ENCODE measurements around the gene CTNNB1. TPM values are rescaled to one million over a fixed set of nuclear protein-coding genes. Genes with fewer than 3 reads are reported as not detected.

Gene CTNNB1
- total and polyA plus RNA-seq, 4 donors = 63.3 to 265 (median 151) TPM

DNA sequence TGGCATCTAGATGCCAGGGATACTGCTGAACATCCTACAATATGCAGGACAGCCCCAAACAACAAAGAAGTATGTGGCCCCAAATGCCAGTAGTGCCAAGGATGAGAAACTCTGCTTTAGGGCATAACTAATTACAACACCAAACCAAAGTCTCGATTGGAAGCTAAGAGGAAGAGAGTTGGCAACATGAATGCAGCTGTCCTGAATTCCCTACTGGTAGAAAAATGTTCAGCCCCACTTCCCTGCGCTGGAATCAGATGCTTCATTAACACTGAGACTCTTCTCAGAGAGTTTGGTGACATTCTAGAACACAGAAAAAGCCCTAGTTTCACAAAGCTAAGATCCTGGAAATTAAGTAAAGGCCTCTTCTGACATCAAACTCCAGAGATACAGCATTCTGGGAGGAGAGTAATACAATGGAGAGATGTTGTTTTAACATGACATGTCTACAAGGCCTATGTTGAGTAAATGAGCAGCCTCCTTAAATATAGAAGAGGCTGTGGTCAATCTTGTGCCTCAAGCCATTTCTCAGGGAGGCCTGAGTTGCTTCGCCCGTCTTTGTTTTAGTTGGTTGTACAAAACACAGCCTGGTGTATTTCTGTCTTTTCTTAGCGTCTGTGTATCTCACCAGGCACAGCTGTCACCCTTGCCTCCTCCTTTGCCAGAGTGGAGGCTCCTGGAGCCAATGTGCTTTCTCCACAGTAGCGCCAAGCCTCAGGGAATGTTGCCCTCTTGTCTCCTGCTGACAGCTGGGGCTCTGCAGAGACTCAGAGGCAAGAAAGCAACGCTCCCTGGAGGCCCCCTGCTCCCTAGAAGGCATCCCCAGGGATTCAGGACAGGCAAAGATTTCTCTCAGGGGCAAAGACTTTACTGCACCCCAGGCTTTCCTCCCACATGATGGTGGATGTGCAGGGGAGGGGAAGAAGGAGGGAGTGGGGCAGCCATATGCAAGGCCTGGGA, 25.1 kb upstream of the CTNNB1 start (continued):
- no peak for TF ChIP-seq ZBTB33 (IDR thresholded peaks at IDR 0.05)
- TF ChIP-seq, protein P1, sequence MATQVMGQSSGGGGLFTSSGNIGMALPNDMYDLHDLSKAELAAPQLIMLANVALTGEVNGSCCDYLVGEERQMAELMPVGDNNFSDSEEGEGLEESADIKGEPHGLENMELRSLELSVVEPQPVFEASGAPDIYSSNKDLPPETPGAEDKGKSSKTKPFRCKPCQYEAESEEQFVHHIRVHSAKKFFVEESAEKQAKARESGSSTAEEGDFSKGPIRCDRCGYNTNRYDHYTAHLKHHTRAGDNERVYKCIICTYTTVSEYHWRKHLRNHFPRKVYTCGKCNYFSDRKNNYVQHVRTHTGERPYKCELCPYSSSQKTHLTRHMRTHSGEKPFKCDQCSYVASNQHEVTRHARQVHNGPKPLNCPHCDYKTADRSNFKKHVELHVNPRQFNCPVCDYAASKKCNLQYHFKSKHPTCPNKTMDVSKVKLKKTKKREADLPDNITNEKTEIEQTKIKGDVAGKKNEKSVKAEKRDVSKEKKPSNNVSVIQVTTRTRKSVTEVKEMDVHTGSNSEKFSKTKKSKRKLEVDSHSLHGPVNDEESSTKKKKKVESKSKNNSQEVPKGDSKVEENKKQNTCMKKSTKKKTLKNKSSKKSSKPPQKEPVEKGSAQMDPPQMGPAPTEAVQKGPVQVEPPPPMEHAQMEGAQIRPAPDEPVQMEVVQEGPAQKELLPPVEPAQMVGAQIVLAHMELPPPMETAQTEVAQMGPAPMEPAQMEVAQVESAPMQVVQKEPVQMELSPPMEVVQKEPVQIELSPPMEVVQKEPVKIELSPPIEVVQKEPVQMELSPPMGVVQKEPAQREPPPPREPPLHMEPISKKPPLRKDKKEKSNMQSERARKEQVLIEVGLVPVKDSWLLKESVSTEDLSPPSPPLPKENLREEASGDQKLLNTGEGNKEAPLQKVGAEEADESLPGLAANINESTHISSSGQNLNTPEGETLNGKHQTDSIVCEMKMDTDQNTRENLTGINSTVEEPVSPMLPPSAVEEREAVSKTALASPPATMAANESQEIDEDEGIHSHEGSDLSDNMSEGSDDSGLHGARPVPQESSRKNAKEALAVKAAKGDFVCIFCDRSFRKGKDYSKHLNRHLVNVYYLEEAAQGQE (IDR thresholded peaks at IDR 0.05) = no peak
- no peak for TF ChIP-seq HNF4A (conservative IDR thresholded peaks at IDR 0.05)
- TF ChIP-seq MAX (IDR thresholded peaks at IDR 0.05) = no peak
- no peak for TF ChIP-seq EGR1 (IDR thresholded peaks at IDR 0.05; ENCODE audit: low read depth in 2 of 2)

DNA sequence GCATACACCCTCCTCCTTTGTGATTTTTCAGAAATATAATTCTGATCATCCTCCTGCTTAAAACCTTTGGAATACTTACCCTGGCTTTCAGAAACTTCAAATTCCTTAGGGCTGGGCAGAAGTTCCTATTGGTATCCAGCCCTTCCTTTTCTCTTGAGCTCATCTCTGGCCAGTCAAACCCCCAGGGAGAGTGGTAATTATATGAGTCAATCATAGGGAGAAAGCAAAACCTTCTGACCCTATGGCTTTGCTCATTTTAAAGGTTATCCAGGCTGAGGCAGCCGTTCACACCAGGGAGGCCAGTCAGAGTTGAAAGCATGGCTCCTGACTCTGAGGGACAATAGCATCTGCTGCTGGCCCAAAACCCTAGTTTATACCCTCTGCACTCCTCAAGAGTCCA, 23.9 kb upstream of the CTNNB1 start:
- no peak for TF ChIP-seq EGR1 (IDR thresholded peaks at IDR 0.05; ENCODE audit: low read depth in 2 of 2)
- no peak for TF ChIP-seq CTCF (IDR thresholded peaks at IDR 0.05; ENCODE audit: low read depth, low read length, missing input control)
- no peak for TF ChIP-seq ZBTB33 (IDR thresholded peaks at IDR 0.05)
- no peak for TF ChIP-seq TAF1 (conservative IDR thresholded peaks at IDR 0.05)
- TF ChIP-seq, protein P2, sequence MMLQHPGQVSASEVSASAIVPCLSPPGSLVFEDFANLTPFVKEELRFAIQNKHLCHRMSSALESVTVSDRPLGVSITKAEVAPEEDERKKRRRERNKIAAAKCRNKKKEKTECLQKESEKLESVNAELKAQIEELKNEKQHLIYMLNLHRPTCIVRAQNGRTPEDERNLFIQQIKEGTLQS (IDR thresholded peaks at IDR 0.05) = no peak
- TF ChIP-seq FOXA1 (IDR thresholded peaks at IDR 0.05) = no peak
- TF ChIP-seq HNF4G (IDR thresholded peaks at IDR 0.05) = no peak
- no peak for TF ChIP-seq NR2F2 (IDR thresholded peaks at IDR 0.05)
- no peak for TF ChIP-seq MAX (IDR thresholded peaks at IDR 0.05)
- TF ChIP-seq RXRA (IDR thresholded peaks at IDR 0.05) = no peak
- TF ChIP-seq JUND (IDR thresholded peaks at IDR 0.05) = no peak
- no peak for TF ChIP-seq RAD21 (IDR thresholded peaks at IDR 0.05)
- TF ChIP-seq, protein P1 (IDR thresholded peaks at IDR 0.05) = no peak
- TF ChIP-seq HNF4A (conservative IDR thresholded peaks at IDR 0.05) = no peak

More for the DNA sequence above, 23.9 kb upstream of the CTNNB1 start:
- no peaks in the 10 kb centered on the region for H3K27me3 ChIP-seq (ENCODE audit: control insufficient read depth in 4 of 4, insufficient read depth in 4 of 4, low read length in 3 of 4)
- no peaks in the 10 kb centered on the region for H3K4me1 ChIP-seq (ENCODE audit: control insufficient read depth in 4 of 4, insufficient read depth in 4 of 4, low read length in 3 of 4)
- no peaks in the 10 kb centered on the region for H3K9me3 ChIP-seq (ENCODE audit: control insufficient read depth in 4 of 4, low read length in 3 of 4)
- no peak overlapping the region for H3K4me3 ChIP-seq (ENCODE audit: low read depth in 1 of 3, low read length in 3 of 3)
- 88% methylated on average over 1 of the region's 1 CpG for WGBS
- H3K27ac ChIP-seq (ENCODE audit: low read depth in 1 of 2, low read length in 2 of 2) = no peak overlapping the region
- DNase-seq (ENCODE audit: low spot score) = no peak
- H3K9ac ChIP-seq (ENCODE audit: low read depth in 1 of 2, low read length in 2 of 2) = no peak overlapping the region
- no peaks in the 10 kb centered on the region for H3K36me3 ChIP-seq (ENCODE audit: control insufficient read depth in 4 of 4, insufficient read depth in 3 of 4, low read depth in 1 of 4, low read length in 3 of 4)
